HEK293T (cell line): ENCODE results near the gene FTCDNL1.

Source experiments
- BHLHE40 ChIP-seq: fragments of 450-650 bp; IDR thresholded peaks from 2 replicates; pipeline ENCODE4 v1.6.1; 2016; ENCODE audit warnings: mild to moderate bottlenecking, moderate library complexity, borderline replicate concordance
- FOXK2 ChIP-seq: fragments of 450-650 bp; IDR thresholded peaks from 2 replicates; pipeline ENCODE4 v1.6.1; 2016; ENCODE audit warnings: mild to moderate bottlenecking
- FOXM1 ChIP-seq: fragments of 450-650 bp; IDR thresholded peaks from 2 replicates; pipeline ENCODE4 v1.6.1; 2017; ENCODE audit warnings: mild to moderate bottlenecking, borderline replicate concordance
- SP1 ChIP-seq: fragments of 450-650 bp; IDR thresholded peaks from 2 replicates; pipeline ENCODE4 v1.6.1; 2017
- SUZ12 ChIP-seq: fragments of 450-650 bp; IDR thresholded peaks from 2 replicates; pipeline ENCODE4 v1.6.1; 2016; ENCODE audit warnings: mild to moderate bottlenecking

GRCh38 chr2:199744724-199745123 is 106.3 kb downstream of the FTCDNL1 start:
- TF ChIP-seq SP1 (no peak), BHLHE40 (no peak), FOXK2 (no peak), SUZ12 (no peak), FOXM1 (no peak)
